KMS-11 (cell line): ENCODE measurements around the gene PNPO.
"Not testable (repeated sequence)": the region's sequence is repeated elsewhere in the genome, so short reads cannot be mapped to it uniquely, and the experiment has no call there.

Experiments used
- H2AFZ ChIP-seq: fragments of 200-600 bp; sonication (generic); 2 replicates; pipeline ENCODE4 v1.6.1; 2016; ENCODE audit warnings: antibody characterized with exemption, mixed run types, low read depth
- H3K27ac ChIP-seq: fragments of 200-600 bp; sonication (generic); 2 replicates; pipeline ENCODE4 v1.6.1; 2016; ENCODE audit warnings: mild to moderate bottlenecking, mixed run types
- H3K27me3 ChIP-seq: fragments of 200-600 bp; sonication (generic); 2 replicates; pipeline ENCODE4 v1.6.1; 2017; ENCODE audit warnings: mild to moderate bottlenecking, low read depth, mixed run types, moderate library complexity; ENCODE audit not compliant: insufficient read depth
- H3K36me3 ChIP-seq: fragments of 200-600 bp; sonication (generic); 2 replicates; pipeline ENCODE4 v1.6.1; 2017; ENCODE audit warnings: mild to moderate bottlenecking, mixed run types; ENCODE audit not compliant: insufficient read depth
- H3K4me1 ChIP-seq: fragments of 200-600 bp; sonication (generic); 2 replicates; pipeline ENCODE4 v1.6.1; 2016; ENCODE audit warnings: mild to moderate bottlenecking, low read depth, mixed run types; ENCODE audit not compliant: poor library complexity, severe bottlenecking
- H3K4me2 ChIP-seq: fragments of 200-600 bp; sonication (generic); 2 replicates; pipeline ENCODE4 v1.7.0; 2016; ENCODE audit warnings: mild to moderate bottlenecking, mixed run types
- H3K4me3 ChIP-seq: fragments of 200-600 bp; sonication (generic); IDR thresholded peaks from 2 replicates; pipeline ENCODE4 v1.6.1; 2017; ENCODE audit warnings: low read depth, low read length, mixed read lengths; ENCODE audit not compliant: insufficient read depth
- H3K79me2 ChIP-seq: fragments of 200-600 bp; sonication (generic); 2 replicates; pipeline ENCODE4 v1.6.1; 2016; ENCODE audit warnings: low read depth, mixed run types; ENCODE audit not compliant: insufficient read depth
- H3K9ac ChIP-seq: fragments of 200-600 bp; sonication (generic); 2 replicates; pipeline ENCODE4 v1.6.1; 2016; ENCODE audit warnings: mild to moderate bottlenecking, mixed run types
- H4K20me1 ChIP-seq: fragments of 200-600 bp; sonication (generic); 2 replicates; pipeline ENCODE4 v1.6.1; 2016; ENCODE audit warnings: mild to moderate bottlenecking, mixed run types; ENCODE audit not compliant: insufficient read depth
- CTCF ChIP-seq: fragments of 200-600 bp; sonication (generic); conservative IDR thresholded peaks from 2 replicates; pipeline ENCODE4 v1.6.1; 2017; ENCODE audit warnings: low read depth, mild to moderate bottlenecking, antibody characterized with exemption, low read length, moderate library complexity, mixed read lengths

Gene PNPO

GRCh38 chr17:47987240-47987835 is 46.0 kb downstream of the PNPO start:
- TF ChIP-seq CTCF, result no peak
- Histone ChIP-seq H3K4me1 (peaks cover 40% of the 10 kb centered on the region), H3K27ac (no peak overlapping the region), H3K36me3 (no peaks in the 10 kb centered on the region), H3K79me2 (no peaks in the 10 kb centered on the region), H3K27me3 (no peaks in the 10 kb centered on the region), H3K9ac (no peak overlapping the region), H3K4me3 (no peak overlapping the region), H4K20me1 (no peaks in the 10 kb centered on the region), H3K4me2 (no peak overlapping the region), H2AFZ (no peak overlapping the region)

- H3K9ac ChIP-seq, H3K27ac ChIP-seq, H2AFZ ChIP-seq, H3K27me3 ChIP-seq, H3K4me3 ChIP-seq, H3K79me2 ChIP-seq, H3K36me3 ChIP-seq, H4K20me1 ChIP-seq: not testable (repeated sequence)
- Histone ChIP-seq H3K4me1 (peaks cover 40% of the 10 kb centered on the region), H3K4me2 (peak overlapping the region; percentile 82)
These were observed 47.1 kb downstream of the PNPO start for GRCh38 chr17:47988445-47988844.

- Histone ChIP-seq H4K20me1 (no peaks in the 10 kb centered on the region), H3K4me2 (peak overlapping the region; percentile 82), H3K27ac (no peak overlapping the region; the same call in 1 of the 2 replicates), H3K9ac (no peak overlapping the region), H3K79me2 (no peaks in the 10 kb centered on the region), H3K27me3 (no peaks in the 10 kb centered on the region), H3K36me3 (no peaks in the 10 kb centered on the region), H2AFZ (no peak overlapping the region), H3K4me1 (peaks cover 40% of the 10 kb centered on the region), H3K4me3 (no peak overlapping the region)
- no peak for TF ChIP-seq CTCF
These were observed 47.8 kb downstream of the PNPO start for GRCh38 chr17:47989159-47989558.

GRCh38 chr17:47989700-47990099 is 48.3 kb downstream of the PNPO start:
- Histone ChIP-seq H4K20me1 (no peaks in the 10 kb centered on the region), H3K9ac (no peak overlapping the region), H3K27me3 (no peaks in the 10 kb centered on the region), H2AFZ (no peak overlapping the region), H3K4me2 (peak overlapping the region; percentile 82), H3K36me3 (no peaks in the 10 kb centered on the region), H3K27ac (no peak overlapping the region), H3K79me2 (no peaks in the 10 kb centered on the region), H3K4me1 (peaks cover 40% of the 10 kb centered on the region), H3K4me3 (no peak overlapping the region)
- TF ChIP-seq CTCF, result no peak

GRCh38 chr17:47990962-47991731 is 49.8 kb downstream of the PNPO start:
- no peak overlapping the region for H3K4me3 ChIP-seq
- no peak overlapping the region for H3K9ac ChIP-seq
- H3K79me2 ChIP-seq, result no peaks in the 10 kb centered on the region
- peaks cover 40% of the 10 kb centered on the region for H3K4me1 ChIP-seq
- no peaks in the 10 kb centered on the region for H3K36me3 ChIP-seq
- H3K4me2 ChIP-seq, result no peak overlapping the region; the same call in 1 of the 2 replicates
- no peaks in the 10 kb centered on the region for H4K20me1 ChIP-seq
- H3K27ac ChIP-seq, result no peak overlapping the region
- no peak overlapping the region for H2AFZ ChIP-seq
- H3K27me3 ChIP-seq, result no peaks in the 10 kb centered on the region
- no peak for TF ChIP-seq CTCF
